GM08714 (cell line): ENCODE results near the gene MTHFR.

Experiments
- H3K4me3 ChIP-seq: fragments of 200-500 bp; sonication (Bioruptor generic); 2 replicates; pipeline ENCODE4 v1.5.1; 2014; ENCODE audit warnings: mild to moderate bottlenecking, low read length, inconsistent platforms
- ZNF274 ChIP-seq: IDR thresholded peaks from 2 replicates; pipeline ENCODE4 v1.6.1; 2012; ENCODE audit warnings: mild to moderate bottlenecking, low read depth, low read length

The MTHFR gene

GRCh38 chr1:11838349-11839272 is 32.8 kb upstream of the MTHFR start:
- H3K4me3 ChIP-seq, result no peak overlapping the region
- no peak for TF ChIP-seq ZNF274

GRCh38 chr1:11837767-11838348 is 32.1 kb upstream of the MTHFR start:
- no peak for TF ChIP-seq ZNF274
- H3K4me3 ChIP-seq, result no peak overlapping the region

- no peak overlapping the region for H3K4me3 ChIP-seq
- no peak for TF ChIP-seq ZNF274
Measured at GRCh38 chr1:11836955-11837766, 31.4 kb upstream of the MTHFR start.

GRCh38 chr1:11835441-11836225 is 29.9 kb upstream of the MTHFR start:
- no peak for TF ChIP-seq ZNF274
- H3K4me3 ChIP-seq, result no peak overlapping the region

GRCh38 chr1:11833900-11834299 is 28.1 kb upstream of the MTHFR start:
- no peak for TF ChIP-seq ZNF274
- H3K4me3 ChIP-seq, result no peak overlapping the region

GRCh38 chr1:11833497-11833896 is 27.7 kb upstream of the MTHFR start:
- H3K4me3 ChIP-seq, result no peak overlapping the region
- TF ChIP-seq ZNF274, result no peak

GRCh38 chr1:11831945-11832725 is 26.4 kb upstream of the MTHFR start:
- no peak for TF ChIP-seq ZNF274
- no peak overlapping the region for H3K4me3 ChIP-seq

- TF ChIP-seq ZNF274, result no peak
- H3K4me3 ChIP-seq, result no peak overlapping the region
Measured at GRCh38 chr1:11828511-11828910, 22.7 kb upstream of the MTHFR start.

- H3K4me3 ChIP-seq, result no peak overlapping the region
- no peak for TF ChIP-seq ZNF274
Measured at GRCh38 chr1:11826946-11827345, 21.2 kb upstream of the MTHFR start.

GRCh38 chr1:11825131-11825530 is 19.4 kb upstream of the MTHFR start:
- no peak overlapping the region for H3K4me3 ChIP-seq
- no peak for TF ChIP-seq ZNF274

GRCh38 chr1:11823366-11824137 is 17.8 kb upstream of the MTHFR start:
- TF ChIP-seq ZNF274, result no peak
- no peak overlapping the region for H3K4me3 ChIP-seq

- TF ChIP-seq ZNF274, result no peak
- H3K4me3 ChIP-seq, result no peak overlapping the region
Measured at GRCh38 chr1:11822091-11822490, 16.3 kb upstream of the MTHFR start.
